SU-DHL-6 (cell line): Measurements from ENCODE around the gene KIF3B.

Experiments
- H2AFZ ChIP-seq: fragments of 200-600 bp; sonication (generic); 2 replicates; pipeline ENCODE4 v1.6.1; 2014; ENCODE audit warnings: low read depth, mild to moderate bottlenecking, moderate library complexity, mixed read lengths, antibody characterized with exemption, low read length; ENCODE audit not compliant: severe bottlenecking
- H3F3A ChIP-seq: fragments of 200-600 bp; shearing (Covaris generic); 2 replicates; pipeline ENCODE4 v1.6.0; 2016; ENCODE audit warnings: antibody characterized with exemption, mild to moderate bottlenecking; ENCODE audit not compliant: insufficient read depth
- H3K27ac ChIP-seq: fragments of 200-600 bp; sonication (generic); 2 replicates; pipeline ENCODE4 v1.5.1; 2016; ENCODE audit warnings: low read depth, mild to moderate bottlenecking, low read length, moderate library complexity, mixed read lengths
- H3K27me3 ChIP-seq: fragments of 200-600 bp; sonication (generic), shearing (Covaris generic); 2 replicates; pipeline ENCODE4 v1.6.0; 2014; ENCODE audit warnings: mild to moderate bottlenecking, low read length
- H3K36me3 ChIP-seq: fragments of 200-600 bp; sonication (generic); 2 replicates; pipeline ENCODE4 v1.6.1; 2014; ENCODE audit warnings: mild to moderate bottlenecking, low read length, mixed read lengths
- H3K4me2 ChIP-seq: fragments of 300-600, 200-600 bp; shearing (Covaris generic), sonication (generic); 2 replicates; pipeline ENCODE4 v1.6.0; 2014; ENCODE audit warnings: low read length, low read depth, mild to moderate bottlenecking; ENCODE audit not compliant: poor library complexity, severe bottlenecking
- H3K4me3 ChIP-seq: fragments of 200-600 bp; sonication (generic); 2 replicates; pipeline ENCODE4 v1.5.1; 2014; ENCODE audit warnings: antibody characterized with exemption, low read length, mild to moderate bottlenecking, mixed read lengths; ENCODE audit not compliant: insufficient read depth, poor library complexity, severe bottlenecking
- H3K79me2 ChIP-seq: fragments of 200-600 bp; sonication (generic); 2 replicates; pipeline ENCODE4 v1.6.1; 2014; ENCODE audit warnings: mild to moderate bottlenecking, low read length, moderate library complexity; ENCODE audit not compliant: insufficient read depth
- H3K9ac ChIP-seq: fragments of 200-600 bp; sonication (generic); 2 replicates; pipeline ENCODE4 v1.7.0; 2014; ENCODE audit warnings: mild to moderate bottlenecking, low read length
- H3K9me2 ChIP-seq: fragments of 200-600 bp; sonication (generic); replicated peaks from 2 replicates; pipeline ENCODE4 v1.6.1; 2014; ENCODE audit warnings: low read length; ENCODE audit not compliant: insufficient read depth
- H3K9me3 ChIP-seq: fragments of 200-600 bp; sonication (generic); 2 replicates; pipeline ENCODE4 v1.6.1; 2014; ENCODE audit warnings: low read length, mixed read lengths; ENCODE audit not compliant: insufficient read depth
- H4K20me1 ChIP-seq: fragments of 200-600 bp; sonication (generic); 2 replicates; pipeline ENCODE4 v1.6.1; 2014; ENCODE audit warnings: low read depth, mild to moderate bottlenecking, antibody characterized with exemption, low read length, moderate library complexity, mixed read lengths
- CTCF ChIP-seq: fragments of 200-600 bp; sonication (generic); IDR thresholded peaks from one replicate; pipeline ENCODE4 v1.5.1; 2017; ENCODE audit warnings: antibody characterized with exemption, mild to moderate bottlenecking, low read length, moderate library complexity; ENCODE audit not compliant: insufficient read depth, poor library complexity, severe bottlenecking
- EZH2phosphoT487 ChIP-seq: fragments of 200-600 bp; sonication (generic), shearing (Covaris generic); conservative IDR thresholded peaks from 2 replicates; pipeline ENCODE4 v1.6.1; 2018; ENCODE audit warnings: mild to moderate bottlenecking, antibody characterized with exemption, low read length, moderate library complexity, mixed read lengths

The KIF3B gene

GRCh38 chr20:32232326-32232886, 45.0 kb upstream of the KIF3B start:
- H3K4me2 ChIP-seq: no peak overlapping the region
- no peak overlapping the region for H3K27ac ChIP-seq
- H3F3A ChIP-seq: 0 out of 2 replicates have a peak, but pooled peaks cover 3% of the 10 kb centered on the region
- no peak overlapping the region for H3K9ac ChIP-seq
- no peak overlapping the region for H3K4me3 ChIP-seq
- no peaks in the 10 kb centered on the region for H3K9me3 ChIP-seq
- H3K9me2 ChIP-seq: no peaks in the 10 kb centered on the region
- H3K79me2 ChIP-seq: no peaks in the 10 kb centered on the region
- TF ChIP-seq EZH2phosphoT487: no peak
- no peak for TF ChIP-seq CTCF
- no peaks in the 10 kb centered on the region for H4K20me1 ChIP-seq
- H2AFZ ChIP-seq: no peak overlapping the region
- H3K36me3 ChIP-seq: no peaks in the 10 kb centered on the region
- no peaks in the 10 kb centered on the region for H3K27me3 ChIP-seq

DNA sequence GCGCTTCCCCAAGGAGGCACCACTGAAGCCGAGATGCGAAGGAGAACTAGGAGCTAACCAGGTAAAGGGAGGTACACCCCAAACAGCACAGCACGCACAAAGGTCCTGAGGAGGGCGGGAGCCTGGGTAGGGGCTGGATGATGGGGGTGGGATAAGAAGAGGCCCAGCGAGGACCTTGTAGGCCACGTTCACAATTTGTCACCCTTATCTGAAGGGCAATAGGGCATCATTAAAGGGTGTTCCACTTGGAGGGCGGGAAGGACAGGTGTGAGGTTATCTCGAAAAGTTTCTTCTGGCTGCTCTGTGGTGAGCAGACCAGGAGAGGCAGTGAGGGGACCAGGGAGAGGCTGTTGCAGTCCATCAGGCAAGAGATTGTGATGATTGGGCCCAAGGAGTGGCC, 44.2 kb upstream of the KIF3B start:
- H4K20me1 ChIP-seq: no peaks in the 10 kb centered on the region
- no peak overlapping the region for H3K4me2 ChIP-seq
- no peaks in the 10 kb centered on the region for H3K27me3 ChIP-seq
- H2AFZ ChIP-seq: no peak overlapping the region
- H3K9ac ChIP-seq: no peak overlapping the region
- H3K9me3 ChIP-seq: no peaks in the 10 kb centered on the region
- H3K79me2 ChIP-seq: no peaks in the 10 kb centered on the region
- H3K27ac ChIP-seq: no peak overlapping the region
- no peaks in the 10 kb centered on the region for H3K9me2 ChIP-seq
- H3F3A ChIP-seq: peaks cover 3% of the 10 kb centered on the region; the same call in 1 of the 2 replicates
- no peaks in the 10 kb centered on the region for H3K36me3 ChIP-seq
- no peak overlapping the region for H3K4me3 ChIP-seq
- TF ChIP-seq EZH2phosphoT487: no peak
- TF ChIP-seq CTCF: no peak

GRCh38 chr20:32234135-32234808, 43.2 kb upstream of the KIF3B start:
- no peaks in the 10 kb centered on the region for H3K36me3 ChIP-seq
- H3K27ac ChIP-seq: no peak overlapping the region
- no peaks in the 10 kb centered on the region for H3K9me3 ChIP-seq
- no peaks in the 10 kb centered on the region for H4K20me1 ChIP-seq
- H3K79me2 ChIP-seq: no peaks in the 10 kb centered on the region
- no peak overlapping the region for H3K4me2 ChIP-seq
- no peaks in the 10 kb centered on the region for H3K9me2 ChIP-seq
- peaks cover 3% of the 10 kb centered on the region; the same call in 1 of the 2 replicates for H3F3A ChIP-seq
- H3K4me3 ChIP-seq: no peak overlapping the region
- no peak overlapping the region for H2AFZ ChIP-seq
- TF ChIP-seq CTCF: no peak
- TF ChIP-seq EZH2phosphoT487: no peak
- H3K9ac ChIP-seq: no peak overlapping the region
- H3K27me3 ChIP-seq: no peaks in the 10 kb centered on the region
